ENCODE data around the gene AHNAK.
A peak's percentile ranks its signal among the peaks of the same experiment; 100 is the strongest.

Gene AHNAK

DNA sequence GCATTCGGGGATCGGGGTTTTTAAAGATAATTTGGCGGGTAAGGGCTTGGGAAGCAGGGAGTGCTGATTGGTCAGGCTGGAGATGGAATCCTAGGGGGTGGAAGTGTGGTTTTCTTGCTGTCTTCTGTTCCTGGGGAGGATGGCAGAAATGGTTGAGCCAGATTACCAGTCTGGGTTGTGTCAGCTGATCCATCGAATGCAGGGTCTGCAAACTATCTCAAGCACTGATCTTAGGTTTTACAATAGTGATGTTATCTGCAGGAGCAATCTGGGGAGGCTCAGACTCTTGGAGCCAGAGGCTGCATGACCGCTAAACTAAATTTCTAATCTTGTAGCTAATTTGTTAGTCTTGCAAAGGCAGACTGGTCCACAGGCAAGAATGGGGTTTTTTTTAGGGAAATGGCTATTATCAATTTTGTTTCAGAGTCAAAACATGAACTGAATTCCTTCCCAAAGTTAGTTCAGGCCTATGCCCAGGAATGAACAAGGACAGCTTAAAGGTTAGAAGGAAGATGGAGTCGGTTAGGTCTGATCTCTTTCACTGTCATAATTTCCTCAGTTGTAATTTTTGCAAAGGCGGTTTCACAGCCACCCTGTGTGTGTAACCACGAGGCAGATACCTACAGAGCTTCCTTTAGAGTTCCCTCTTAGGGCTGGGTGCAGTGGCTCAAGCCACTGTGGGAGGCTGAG lies 117.6 kb downstream of the AHNAK start:
- DNase-seq, result no peak

GRCh38 chr11:62427630-62428233 lies 118.9 kb downstream of the AHNAK start:
- DNase-seq, result no peak

DNA sequence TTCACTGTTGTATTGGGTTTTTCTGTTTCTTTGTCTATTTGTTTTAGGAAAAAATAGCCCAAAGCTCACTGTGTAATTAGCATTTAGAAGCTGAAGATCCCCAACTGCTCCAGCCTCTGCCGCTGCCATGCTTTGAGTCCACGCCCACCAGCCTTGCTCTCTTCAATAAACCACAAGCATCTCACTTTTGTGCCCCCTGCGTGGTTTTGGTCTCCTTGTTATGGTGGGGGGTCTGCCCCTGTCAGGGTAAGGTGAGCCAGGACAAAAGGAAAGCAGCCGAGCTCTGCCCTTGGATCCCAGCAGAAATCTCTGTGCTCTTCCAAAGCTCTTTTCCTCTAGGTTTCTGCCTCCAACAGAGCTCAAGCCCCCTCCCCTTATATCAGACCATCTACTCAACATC lies 123.6 kb downstream of the AHNAK start:
- no peak for DNase-seq

- no peak for DNase-seq
Observed at GRCh38 chr11:62421996-62422395, 124.6 kb downstream of the AHNAK start.

- no peak for DNase-seq
Observed at GRCh38 chr11:62420882-62421281, 125.7 kb downstream of the AHNAK start.

- no peak for DNase-seq
Observed at GRCh38 chr11:62419943-62420342, 126.7 kb downstream of the AHNAK start.

GRCh38 chr11:62419314-62419929 lies 127.2 kb downstream of the AHNAK start:
- DNase-seq, result no peak

DNA sequence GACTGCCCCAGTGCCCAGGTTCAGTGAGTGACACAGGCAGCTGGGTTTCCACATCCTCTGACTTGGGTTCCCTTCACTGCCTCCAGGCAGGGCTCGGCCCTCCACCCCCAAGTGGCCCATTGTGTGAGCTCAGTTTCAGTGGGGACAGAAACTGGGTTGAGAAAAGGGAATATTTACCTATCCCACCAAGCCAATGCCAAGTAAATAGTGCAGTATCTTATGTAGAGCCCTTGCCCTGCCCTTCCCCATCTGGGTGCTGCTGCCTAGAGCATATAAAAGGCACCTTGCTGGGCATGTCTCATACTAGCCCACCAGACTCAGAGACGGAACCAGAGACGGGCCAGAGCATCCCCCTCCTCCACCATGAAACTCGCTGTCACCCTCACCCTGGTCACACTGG lies 127.9 kb downstream of the AHNAK start, which contains the start of gene SCGB1A1:
Gene SCGB1A1, plus strand, starts transcription at position 301 of the 400 bp plus-strand sequence. Its CDS starts 63 bp downstream, at position 364.
- DNase-seq, result no peak

GRCh38 chr11:62418136-62418535 lies 128.5 kb downstream of the AHNAK start:
- no peak for DNase-seq

GRCh38 chr11:62416596-62416995 lies 130.0 kb downstream of the AHNAK start:
- no peak for DNase-seq

- no peak for DNase-seq
Observed at GRCh38 chr11:62413060-62413696, 133.4 kb downstream of the AHNAK start.

- DNase-seq, result no peak
Observed at GRCh38 chr11:62411524-62411923, 135.1 kb downstream of the AHNAK start.

- no peak for DNase-seq
Observed at GRCh38 chr11:62410972-62411371, 135.6 kb downstream of the AHNAK start.

DNA sequence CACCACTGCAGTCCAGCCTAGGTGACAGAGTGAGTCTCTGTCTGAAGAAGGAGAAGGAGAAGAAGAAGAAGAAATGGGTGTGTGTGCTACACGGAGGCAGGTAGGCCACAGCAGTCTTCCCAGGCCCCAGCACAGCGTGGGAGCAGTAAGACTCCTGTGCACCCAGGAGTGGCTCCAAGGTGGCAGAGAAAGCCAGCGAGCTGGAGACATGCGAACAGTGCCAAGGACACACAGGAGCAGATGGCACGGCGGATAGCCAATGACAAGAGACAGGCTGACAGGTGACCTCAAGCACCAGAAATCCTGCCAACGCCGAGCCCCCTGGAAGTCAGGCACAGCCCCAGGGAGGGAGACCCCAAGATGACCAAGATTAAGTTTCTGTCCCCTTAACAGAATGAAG lies 136.8 kb downstream of the AHNAK start:
- DNase-seq, result no peak

DNA sequence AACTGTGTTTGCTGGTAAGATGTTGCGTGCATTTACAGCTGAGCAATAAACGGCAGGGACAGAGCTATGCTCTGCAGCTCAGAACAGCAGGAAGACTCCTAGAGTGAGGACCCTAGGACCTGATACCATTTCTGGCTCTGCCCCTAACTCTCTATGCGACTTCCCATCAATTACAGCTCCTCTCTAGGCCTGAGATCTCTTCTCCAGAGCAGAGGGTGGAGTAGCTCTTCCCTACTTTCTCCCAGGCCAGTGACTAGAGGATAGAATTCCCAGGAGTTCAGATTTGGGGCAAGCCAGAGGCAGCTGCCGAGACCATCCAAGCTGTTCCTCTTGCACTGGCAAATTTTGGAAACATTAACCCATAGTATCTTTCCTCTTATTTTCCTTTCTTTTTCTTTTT lies 140.6 kb downstream of the AHNAK start:
- no peak for DNase-seq

GRCh38 chr11:62404901-62405300 lies 141.7 kb downstream of the AHNAK start:
- DNase-seq, result no peak

DNA sequence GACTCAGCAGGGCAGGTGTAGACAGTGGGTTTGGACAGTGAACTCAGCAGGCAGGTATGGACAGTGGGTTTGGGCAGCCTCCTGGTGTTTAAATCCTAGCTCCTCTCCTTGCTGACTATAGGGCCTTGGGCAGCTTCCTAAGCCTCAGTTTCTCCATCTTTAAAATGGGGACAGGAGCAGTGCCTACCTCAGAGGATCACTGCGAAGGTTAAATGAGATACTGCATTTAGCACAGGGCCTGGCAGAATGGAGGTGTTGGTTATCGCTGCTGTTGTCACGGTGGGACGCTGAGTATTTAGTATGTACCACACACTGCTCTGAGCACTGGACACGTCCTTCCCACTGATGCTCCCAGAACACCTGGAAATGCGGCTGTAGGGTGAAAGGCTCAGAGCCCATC lies 142.2 kb downstream of the AHNAK start:
- no peak for DNase-seq

DNA sequence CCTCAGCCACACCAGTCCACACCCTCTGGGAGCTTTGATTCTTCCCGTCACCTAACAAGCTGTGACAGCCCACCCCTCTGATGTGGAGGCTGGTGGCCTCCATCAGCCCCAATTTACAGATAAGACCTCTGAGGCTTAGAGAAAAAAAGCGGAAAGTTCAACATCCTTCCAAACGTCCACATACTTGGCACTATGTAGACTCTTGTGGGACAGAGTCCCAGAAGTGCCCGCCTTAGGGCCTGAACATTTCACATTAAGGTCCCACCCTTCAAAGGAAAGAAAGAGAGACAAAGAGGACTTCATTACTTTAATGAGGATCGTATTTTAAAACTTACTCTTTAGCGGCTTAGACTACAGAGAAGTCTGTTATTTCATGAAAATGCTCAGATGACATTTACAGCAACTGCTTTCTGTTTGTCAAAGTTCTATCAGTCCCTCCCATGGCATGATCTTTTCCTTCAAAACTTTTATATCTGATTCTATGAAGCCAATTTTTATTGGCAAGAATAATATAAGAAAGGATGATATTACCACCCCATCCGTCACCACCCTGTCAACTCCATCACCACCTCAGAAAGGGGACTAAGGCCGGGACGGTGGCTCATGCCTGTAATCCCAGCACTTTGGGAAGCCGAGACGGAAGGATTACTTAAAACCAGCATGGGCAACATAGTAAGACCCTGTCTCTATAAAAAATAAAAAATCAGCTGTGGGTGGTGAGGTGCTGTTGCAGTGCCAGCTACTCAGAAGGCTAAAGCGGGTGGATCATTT lies 143.5 kb downstream of the AHNAK start:
- DNase-seq, result no peak

GRCh38 chr11:62402226-62402959 lies 144.2 kb downstream of the AHNAK start:
- DNase-seq, result peak in 2 of 4 experiments; percentile 16 to 20

DNA sequence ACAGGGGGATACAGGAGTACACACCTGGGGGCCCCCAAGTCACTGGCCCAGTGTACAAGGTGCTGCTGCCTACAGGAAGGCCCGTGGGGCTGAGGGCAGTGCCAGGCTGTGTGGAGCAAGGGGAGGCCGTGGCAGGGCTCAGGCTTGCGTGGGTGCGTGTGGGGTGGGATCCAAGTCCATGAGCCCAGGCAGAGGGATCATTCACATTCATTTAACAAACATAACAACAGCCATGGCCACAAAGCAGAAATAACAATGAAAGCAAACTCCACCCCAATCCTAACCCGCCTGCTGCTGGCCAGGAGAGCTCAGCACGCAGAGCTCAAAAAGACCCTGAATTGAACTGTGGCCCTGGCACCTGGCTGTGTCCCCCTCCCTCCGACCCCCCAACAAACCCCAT lies 144.8 kb downstream of the AHNAK start:
- DNase-seq, result no peak

- DNase-seq, result no peak
Observed at GRCh38 chr11:62401356-62401755, 145.2 kb downstream of the AHNAK start.

DNA sequence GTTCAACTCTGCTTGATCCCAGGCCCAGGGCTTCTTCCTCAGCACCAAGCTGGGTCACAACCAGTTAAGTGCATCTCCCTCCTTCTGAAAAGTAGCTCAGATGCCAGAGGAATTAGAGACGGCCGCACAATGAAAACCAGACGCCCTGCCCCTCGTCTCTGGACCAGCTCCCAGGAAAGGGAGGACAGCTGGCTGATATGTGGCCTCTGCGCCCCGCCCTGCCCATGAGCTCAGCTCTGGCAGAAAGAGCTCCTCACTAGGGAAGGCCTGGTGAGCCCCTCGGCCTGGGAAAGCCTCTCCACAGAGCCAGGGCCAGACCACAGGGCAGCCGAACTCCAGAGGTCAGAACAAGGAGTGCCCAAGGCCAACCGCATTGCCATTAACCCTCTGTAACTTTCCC lies 145.8 kb downstream of the AHNAK start:
- no peak for DNase-seq

All from activated naive CD4-positive, alpha-beta T cell (primary cell).